Activated T-cell treated with anti-CD3 and anti-CD28 coated beads, Interleukin-2, amount 50 U/mL, for 72 hours (primary cell): ENCODE measurements around the gene SPN. TPM values are rescaled to one million over a fixed set of nuclear protein-coding genes. Genes with fewer than 3 reads are reported as not detected.
"Not testable (repeated sequence)": the region's sequence is repeated elsewhere in the genome, so short reads cannot be mapped to it uniquely, and the experiment has no call there.

Experiments used
- ATAC-seq, 2 donors: fragments of 150-1000 bp; cut with Tn5 transposase; replicated peaks in 1 of 2; 2 replicates each; pipeline ENCODE4 v1.10.0; 2021; ENCODE audit warnings: moderate library complexity in 2 of 2, mild to moderate bottlenecking in 1 of 2
- DNase-seq, 2 donors: peaks; one replicate each; pipeline ENCODE4 v3.0.0; 2021 to 2022; ENCODE audit warnings: mixed read lengths in 1 of 2
- H3K27ac Mint-ChIP-seq: one replicate; pipeline ENCODE4 v1.8.0; 2022; ENCODE audit warnings: mild to moderate bottlenecking, moderate library complexity, mixed read lengths
- H3K27me3 Mint-ChIP-seq: one replicate; pipeline ENCODE4 v1.8.0; 2022; ENCODE audit warnings: low read depth, mixed read lengths
- H3K36me3 Mint-ChIP-seq, 2 donors: one replicate each; pipeline ENCODE4 v1.8.0; 2022; ENCODE audit warnings: mixed read lengths in 2 of 2, mild to moderate bottlenecking in 1 of 2; ENCODE audit not compliant: insufficient read depth in 2 of 2
- H3K4me1 Mint-ChIP-seq: one replicate; pipeline ENCODE4 v1.8.0; 2022; ENCODE audit warnings: low read depth, mixed read lengths
- H3K4me3 Mint-ChIP-seq, 2 donors: one replicate each; pipeline ENCODE4 v1.8.0; 2022; ENCODE audit warnings: mild to moderate bottlenecking in 2 of 2, mixed read lengths in 2 of 2, moderate library complexity in 2 of 2
- H3K9me3 Mint-ChIP-seq, 2 donors: one replicate each; pipeline ENCODE4 v1.8.0; 2022; ENCODE audit warnings: mixed read lengths in 2 of 2
- total RNA-seq, 2 donors: library from RNA; stranded (reverse); gene quantifications; one replicate each; pipeline ENCODE4 v1.2.3, GENCODE V29; 2022

Gene SPN
- total RNA-seq, 2 donors from 2014 or later, result 77.4 to 84.4 TPM

DNA sequence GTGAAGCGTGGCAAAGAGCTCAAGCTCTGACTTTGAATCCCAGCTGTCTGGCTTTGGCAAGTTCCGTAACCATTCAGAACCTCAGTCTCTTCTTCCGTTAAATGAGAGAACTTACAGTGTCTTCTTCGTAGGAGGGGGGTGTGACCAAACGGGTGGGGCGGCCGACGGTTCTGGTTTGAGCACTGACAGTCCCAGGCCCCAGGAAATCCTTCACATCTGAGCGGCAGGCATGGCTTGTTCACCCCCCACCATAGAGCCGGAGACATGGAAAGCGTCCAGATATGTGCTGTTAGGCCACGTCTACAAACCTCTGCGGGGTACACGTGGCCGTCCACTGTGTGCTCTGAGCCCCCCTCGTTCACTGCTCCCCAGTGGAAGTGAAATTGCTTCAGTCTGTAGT, 27.1 kb upstream of the SPN start:
- H3K9me3 Mint-ChIP-seq, H3K27ac Mint-ChIP-seq, ATAC-seq, H3K4me3 Mint-ChIP-seq, H3K36me3 Mint-ChIP-seq, H3K27me3 Mint-ChIP-seq, DNase-seq, H3K4me1 Mint-ChIP-seq: not testable (repeated sequence)

DNA sequence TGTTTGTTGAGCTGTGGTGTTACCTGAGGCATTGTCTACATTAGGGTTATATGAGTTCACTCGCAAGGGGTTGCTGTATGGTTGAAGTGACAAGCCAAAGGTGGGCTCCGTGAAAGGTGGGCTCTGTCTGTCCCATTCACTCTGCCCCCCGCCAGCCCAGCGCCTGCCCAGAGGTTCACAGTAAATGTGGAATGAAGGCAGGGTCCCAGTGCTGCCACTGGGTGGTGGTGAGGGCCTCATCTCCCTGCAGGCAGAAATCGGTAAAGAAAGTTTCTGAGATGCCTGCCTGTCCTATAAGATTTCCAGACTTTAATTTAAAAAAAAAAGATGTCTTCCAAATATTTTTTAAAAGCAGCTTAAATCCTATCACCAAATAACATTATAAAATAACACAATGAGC, 26.7 kb upstream of the SPN start:
- not testable (repeated sequence) for DNase-seq, H3K4me3 Mint-ChIP-seq, H3K36me3 Mint-ChIP-seq, H3K27ac Mint-ChIP-seq, H3K27me3 Mint-ChIP-seq, H3K9me3 Mint-ChIP-seq, ATAC-seq
- H3K4me1 Mint-ChIP-seq, result peaks cover 13% of the 10 kb centered on the region

DNA sequence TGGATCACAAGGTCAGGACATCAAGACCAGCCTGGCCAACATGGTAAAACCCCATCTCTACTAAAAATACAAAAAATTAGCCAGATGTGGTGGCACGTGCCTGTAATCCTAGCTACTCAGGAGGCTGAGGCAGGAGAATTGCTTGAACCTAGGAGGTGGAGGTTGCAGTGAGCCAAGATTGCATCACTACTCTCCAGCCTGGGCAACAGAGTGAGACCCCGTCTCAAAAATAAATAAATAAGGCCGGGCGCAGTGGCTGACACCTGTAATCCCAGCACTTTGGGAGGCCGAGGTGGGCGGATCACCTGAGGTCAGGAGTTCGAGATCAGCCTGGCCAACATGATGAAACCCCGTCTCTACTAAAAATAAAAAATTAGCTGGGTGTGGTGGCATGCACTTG, 24.3 kb upstream of the SPN start:
- not testable (repeated sequence) for ATAC-seq, DNase-seq, H3K4me3 Mint-ChIP-seq, H3K27me3 Mint-ChIP-seq, H3K9me3 Mint-ChIP-seq, H3K27ac Mint-ChIP-seq, H3K36me3 Mint-ChIP-seq
- peaks cover 18% of the 10 kb centered on the region for H3K4me1 Mint-ChIP-seq

DNA sequence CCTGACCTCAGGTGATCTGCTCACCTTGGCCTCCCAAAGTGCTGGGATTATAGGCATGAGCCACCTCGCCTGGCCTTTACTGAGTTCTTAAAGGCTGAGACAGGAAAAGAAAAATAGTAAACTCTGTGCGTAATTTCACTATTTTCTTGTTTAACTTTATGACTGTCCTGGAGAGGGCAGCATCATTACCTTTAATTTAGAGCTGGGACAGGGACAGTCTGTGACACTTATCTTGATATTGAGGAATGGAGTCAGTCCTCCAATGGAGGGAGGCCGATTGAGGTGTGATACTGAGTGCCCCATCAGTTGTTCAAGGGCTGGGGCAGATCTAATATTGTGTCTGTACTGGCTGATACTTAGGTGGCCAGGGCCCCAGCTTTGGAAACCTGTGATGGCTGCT, 21.5 kb upstream of the SPN start:
- H3K27me3 Mint-ChIP-seq, result no peaks in the 10 kb centered on the region
- H3K36me3 Mint-ChIP-seq, result no peaks in the 10 kb centered on the region
- peak overlapping the region; percentile 90 for H3K27ac Mint-ChIP-seq
- H3K9me3 Mint-ChIP-seq, result peaks cover 0 to 4% of the 10 kb centered on the region in 2 donors
- DNase-seq (no peak), ATAC-seq (peak; percentile 70 to 71)
- H3K4me1 Mint-ChIP-seq, result peaks cover 36% of the 10 kb centered on the region
- H3K4me3 Mint-ChIP-seq, result peak overlapping the region; percentile 65 to 76

DNA sequence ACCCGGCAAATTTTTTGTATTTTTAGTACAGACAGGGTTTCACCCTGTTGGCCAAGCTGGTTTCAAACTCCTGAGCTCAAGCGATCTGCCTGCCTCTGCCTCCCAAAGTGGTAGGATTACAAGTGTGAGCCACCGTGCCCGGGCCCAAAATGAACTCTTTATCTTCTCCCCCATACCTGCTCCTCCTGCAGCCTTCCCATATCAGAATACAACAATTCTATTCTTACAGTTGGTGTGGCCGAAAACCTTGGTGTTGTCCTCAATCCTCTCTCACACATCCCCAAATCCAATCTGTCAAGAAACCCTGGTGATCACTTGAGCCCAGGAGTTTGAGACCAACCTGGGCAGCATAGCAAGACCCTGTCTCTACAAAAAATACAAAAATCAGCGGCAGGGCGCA, 19.5 kb upstream of the SPN start:
- no peak overlapping the region for H3K27ac Mint-ChIP-seq
- ATAC-seq (no peak), DNase-seq (no peak)
- no peak overlapping the region for H3K4me3 Mint-ChIP-seq
- H3K36me3 Mint-ChIP-seq, result no peaks in the 10 kb centered on the region
- peaks cover 0 to 4% of the 10 kb centered on the region in 2 donors for H3K9me3 Mint-ChIP-seq
- no peaks in the 10 kb centered on the region for H3K27me3 Mint-ChIP-seq
- peaks cover 36% of the 10 kb centered on the region for H3K4me1 Mint-ChIP-seq

DNA sequence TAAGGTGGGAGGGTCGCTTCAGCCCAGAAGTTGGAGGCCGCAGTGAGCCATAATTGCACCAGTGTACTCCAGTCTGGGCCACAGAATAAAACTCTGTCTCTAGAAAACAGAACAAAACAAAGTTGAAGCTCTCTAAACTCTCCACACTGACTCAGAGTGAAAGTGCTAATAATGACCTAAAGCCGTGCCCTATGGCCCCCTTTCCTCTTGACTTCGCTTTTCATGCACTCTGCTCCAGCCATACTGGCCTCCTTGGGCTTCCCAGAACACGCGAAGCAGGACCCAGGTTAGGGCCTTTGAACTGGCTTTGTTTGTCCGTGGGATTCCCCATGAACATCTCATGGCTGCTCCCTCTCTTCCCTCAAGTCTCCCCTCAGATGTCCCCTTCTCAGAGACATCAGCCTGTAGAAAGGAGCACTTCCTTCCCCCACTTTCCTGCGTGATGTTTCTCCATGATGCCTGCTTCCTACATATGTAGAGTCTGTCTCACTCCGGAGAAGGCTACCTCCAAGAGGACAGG, 18.6 kb upstream of the SPN start:
- Mint-ChIP-seq H3K36me3 (no peaks in the 10 kb centered on the region), H3K4me3 (no peak overlapping the region), H3K27me3 (no peaks in the 10 kb centered on the region), H3K27ac (no peak overlapping the region), H3K4me1 (peaks cover 36% of the 10 kb centered on the region), H3K9me3 (peaks cover 0 to 4% of the 10 kb centered on the region in 2 donors)
- no peak for DNase-seq
- no peak for ATAC-seq

DNA sequence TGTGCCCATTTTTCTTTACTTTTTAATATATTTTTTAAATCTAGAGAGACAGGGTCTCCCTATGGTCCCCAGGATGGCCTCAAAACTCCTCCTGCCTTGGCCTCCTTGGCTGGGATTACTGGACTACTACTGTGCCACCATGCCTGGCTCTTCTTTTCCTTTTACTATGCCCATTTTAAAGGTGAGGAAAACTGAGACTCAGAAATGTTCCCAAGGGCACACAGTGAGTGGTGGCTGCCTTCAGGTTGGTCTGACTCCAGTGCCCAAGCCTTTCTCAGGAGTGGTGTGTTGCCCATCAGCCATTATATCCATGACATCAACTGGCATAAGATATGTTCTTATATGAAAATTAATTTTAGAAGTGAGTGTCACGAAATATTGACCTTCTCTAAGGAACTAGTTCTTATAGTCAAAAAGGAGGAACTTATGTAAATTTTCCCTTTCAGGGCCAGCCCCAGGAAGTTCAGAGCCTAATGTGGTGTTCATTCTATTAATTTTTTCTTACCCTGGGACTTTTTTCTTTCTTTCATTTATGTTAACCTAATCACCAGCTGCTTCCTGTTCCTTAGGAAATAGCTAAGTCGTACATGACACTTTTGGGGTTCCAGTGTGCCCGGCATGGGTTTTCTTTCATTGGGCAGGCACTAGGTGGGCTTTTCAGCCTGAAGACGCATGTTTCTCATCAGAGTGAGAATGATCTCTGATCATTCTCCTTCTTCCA, 17.9 kb upstream of the SPN start:
- Mint-ChIP-seq H3K9me3 (peaks cover 0 to 4% of the 10 kb centered on the region in 2 donors), H3K4me3 (no peak overlapping the region), H3K4me1 (peaks cover 39% of the 10 kb centered on the region), H3K27ac (no peak overlapping the region), H3K27me3 (no peaks in the 10 kb centered on the region), H3K36me3 (no peaks in the 10 kb centered on the region)
- ATAC-seq (no peak), DNase-seq (no peak)

DNA sequence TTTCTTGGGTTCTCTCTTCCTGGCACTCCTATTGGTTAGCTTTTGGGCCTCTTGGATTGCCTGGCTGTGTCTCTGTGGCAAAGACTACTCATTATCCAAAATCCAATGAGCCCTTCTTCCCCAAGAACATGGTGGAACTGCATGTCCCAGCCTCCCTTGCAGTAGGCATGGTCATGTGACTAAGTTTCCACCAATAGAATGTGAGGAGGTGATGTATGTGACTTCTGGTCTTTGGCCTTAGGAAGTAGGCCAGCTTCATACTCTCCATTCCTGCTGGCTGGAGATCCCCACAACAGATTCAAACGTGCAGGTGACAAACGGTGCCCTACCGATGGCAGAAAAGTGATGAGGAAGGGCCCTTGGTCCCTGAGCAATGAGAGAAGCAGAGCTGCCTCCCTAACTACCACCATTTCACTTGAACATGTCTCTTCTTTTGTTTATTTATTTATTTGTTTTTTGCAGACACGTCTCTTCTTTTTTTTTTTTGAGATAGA, 17.3 kb upstream of the SPN start:
- peaks cover 0 to 4% of the 10 kb centered on the region in 2 donors for H3K9me3 Mint-ChIP-seq
- DNase-seq (no peak), ATAC-seq (no peak)
- peaks cover 35% of the 10 kb centered on the region for H3K4me1 Mint-ChIP-seq
- H3K36me3 Mint-ChIP-seq, result no peaks in the 10 kb centered on the region
- no peak overlapping the region for H3K4me3 Mint-ChIP-seq
- H3K27ac Mint-ChIP-seq, result peak overlapping the region; percentile 65
- H3K27me3 Mint-ChIP-seq, result no peaks in the 10 kb centered on the region

DNA sequence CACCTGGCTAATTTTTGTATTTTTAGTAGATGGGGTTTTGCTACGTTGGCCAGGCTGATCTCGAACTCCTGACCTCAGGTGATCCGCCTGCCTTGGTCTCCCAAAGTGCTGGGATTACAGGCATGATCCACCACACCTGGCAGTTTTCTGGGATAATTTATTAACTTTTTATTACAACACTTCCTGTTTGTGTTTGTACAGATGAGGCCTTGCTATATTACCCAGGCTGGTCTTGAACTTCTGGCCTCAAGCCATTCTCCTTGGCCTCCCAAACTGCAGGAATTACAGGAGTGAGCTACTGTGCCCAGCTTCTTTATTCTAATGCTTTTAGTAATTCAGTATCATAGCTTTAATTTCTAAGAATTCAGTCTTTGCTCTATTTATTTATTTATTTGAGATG, 16.1 kb upstream of the SPN start:
- peaks cover 0 to 4% of the 10 kb centered on the region in 2 donors for H3K9me3 Mint-ChIP-seq
- no peaks in the 10 kb centered on the region for H3K27me3 Mint-ChIP-seq
- H3K36me3 Mint-ChIP-seq, result no peaks in the 10 kb centered on the region
- no peak overlapping the region for H3K4me3 Mint-ChIP-seq
- H3K4me1 Mint-ChIP-seq, result peaks cover 23% of the 10 kb centered on the region
- ATAC-seq (no peak), DNase-seq (no peak)
- no peak overlapping the region for H3K27ac Mint-ChIP-seq

DNA sequence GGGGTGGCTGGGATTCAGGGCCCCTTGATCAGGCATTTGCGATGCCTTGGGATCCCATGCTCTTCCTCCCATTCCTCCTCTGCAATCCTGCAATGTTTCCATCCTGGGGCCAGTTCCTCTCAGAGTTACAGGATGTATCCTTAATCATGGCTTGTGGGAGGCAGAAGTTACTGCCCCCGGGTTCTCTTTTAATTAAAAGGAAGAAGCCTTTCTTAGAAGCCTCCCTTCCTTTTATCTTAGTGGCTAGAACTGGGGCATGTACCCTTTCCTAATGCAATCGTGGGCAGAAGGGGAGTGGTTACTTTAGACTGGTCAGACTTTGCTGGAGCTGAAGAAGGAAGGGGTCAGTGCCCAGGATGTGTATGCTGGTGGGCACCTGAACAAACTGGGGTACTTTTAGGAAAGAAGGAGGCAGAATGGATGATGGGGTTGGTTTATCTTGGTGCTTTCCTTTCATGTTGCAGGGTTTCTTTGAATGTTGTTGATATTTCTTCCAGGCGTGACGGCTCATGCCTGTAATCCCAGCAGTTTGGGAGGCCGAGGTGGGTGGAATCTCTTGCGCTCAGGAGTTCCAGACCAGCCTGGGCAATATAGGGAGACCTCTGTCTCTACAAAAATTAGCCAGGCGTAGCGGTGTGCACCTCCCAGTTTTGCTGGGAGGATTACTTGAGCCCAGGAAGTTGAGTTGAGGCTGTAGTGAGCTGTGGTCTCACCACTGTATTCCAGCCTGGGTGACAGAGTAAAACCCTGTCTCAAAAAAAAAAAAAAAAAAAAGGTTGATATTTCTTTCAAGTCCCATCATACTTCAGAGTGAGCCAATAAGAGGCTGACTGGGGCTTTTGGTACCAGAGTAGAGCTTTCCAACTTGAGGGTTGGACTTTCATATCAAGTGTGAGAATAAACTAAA, 13.2 kb upstream of the SPN start:
- Mint-ChIP-seq H3K4me1 (peaks cover 16% of the 10 kb centered on the region), H3K9me3 (peaks cover 0 to 4% of the 10 kb centered on the region in 2 donors), H3K36me3 (no peaks in the 10 kb centered on the region), H3K4me3 (no peak overlapping the region), H3K27me3 (no peaks in the 10 kb centered on the region), H3K27ac (no peak overlapping the region)
- ATAC-seq (no peak), DNase-seq (no peak)

DNA sequence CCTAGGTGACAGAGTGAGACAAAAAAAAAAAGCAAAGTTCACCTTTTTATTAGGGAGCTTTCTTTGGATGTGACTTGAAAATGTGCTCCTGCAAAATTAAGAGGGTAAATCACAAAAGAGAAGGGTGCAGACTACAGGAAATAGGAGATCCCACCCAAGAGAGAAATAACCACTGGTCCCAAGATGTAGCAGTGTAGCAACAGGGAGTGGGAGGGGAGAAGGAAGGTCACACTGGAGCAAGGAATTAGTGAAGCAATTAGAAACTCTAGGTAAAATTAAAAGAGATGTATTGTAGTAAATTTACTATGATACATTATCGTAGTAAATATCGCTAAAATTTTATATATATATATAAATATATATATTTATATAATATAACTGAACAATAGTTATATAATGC, 12.3 kb upstream of the SPN start:
- no peaks in the 10 kb centered on the region for H3K27me3 Mint-ChIP-seq
- H3K4me3 Mint-ChIP-seq, result no peak overlapping the region
- peaks cover 0 to 1% of the 10 kb centered on the region in 2 donors for H3K9me3 Mint-ChIP-seq
- no peak overlapping the region for H3K27ac Mint-ChIP-seq
- DNase-seq (no peak), ATAC-seq (no peak)
- peaks cover 6% of the 10 kb centered on the region for H3K4me1 Mint-ChIP-seq
- H3K36me3 Mint-ChIP-seq, result no peaks in the 10 kb centered on the region

DNA sequence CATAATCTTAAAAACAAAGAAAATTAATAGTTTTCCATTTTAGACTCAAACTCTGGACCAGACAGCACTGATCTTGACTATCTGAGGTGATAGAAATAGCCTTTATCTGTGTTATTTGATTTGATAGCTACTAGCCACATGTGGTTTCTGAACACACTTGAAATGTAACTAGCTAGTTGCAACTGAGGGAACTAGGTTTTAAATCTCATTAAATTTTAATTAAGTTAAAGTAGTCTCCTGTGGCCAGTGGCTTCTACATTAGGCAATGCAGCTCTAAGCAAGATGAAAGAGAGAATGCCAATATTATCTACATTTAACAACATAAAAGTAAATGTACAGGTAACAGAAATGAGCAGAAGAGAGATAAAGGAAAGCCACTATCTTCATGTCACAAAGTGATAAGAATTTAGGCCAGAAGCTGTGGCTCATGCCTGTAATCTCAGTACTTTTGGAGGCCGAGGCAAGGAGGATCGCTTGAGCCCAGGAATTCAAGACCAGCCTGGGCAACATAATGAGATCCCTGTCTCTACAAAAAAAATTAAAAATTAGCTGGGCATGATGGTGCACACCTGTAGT, 11.2 kb upstream of the SPN start:
- Mint-ChIP-seq H3K36me3 (no peaks in the 10 kb centered on the region), H3K4me1 (peaks cover 5% of the 10 kb centered on the region), H3K9me3 (no peaks in the 10 kb centered on the region), H3K27me3 (no peaks in the 10 kb centered on the region), H3K27ac (no peak overlapping the region), H3K4me3 (no peak overlapping the region)
- ATAC-seq (no peak), DNase-seq (no peak)

DNA sequence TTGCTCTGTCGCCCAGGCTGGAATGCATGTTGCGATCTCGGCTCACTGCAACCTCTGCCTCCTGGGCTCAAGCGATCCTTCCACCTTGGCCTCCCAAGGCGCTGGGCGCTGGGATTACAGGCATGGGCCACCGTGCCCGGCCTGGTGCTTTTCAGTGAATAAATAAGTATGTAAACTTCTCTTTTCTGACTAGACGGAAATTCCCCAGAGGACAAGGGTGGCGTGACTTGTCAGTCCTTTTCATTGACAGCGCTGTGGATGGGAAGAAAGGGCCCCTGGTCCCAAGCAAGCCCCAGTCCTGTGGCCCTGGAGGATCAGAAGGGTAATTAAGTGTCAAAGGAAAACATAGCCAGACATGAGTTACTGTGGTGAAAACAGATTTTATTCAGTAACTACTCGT, 9.6 kb upstream of the SPN start:
- no peak overlapping the region for H3K4me3 Mint-ChIP-seq
- no peak overlapping the region for H3K27ac Mint-ChIP-seq
- H3K4me1 Mint-ChIP-seq, result peaks cover 5% of the 10 kb centered on the region
- H3K36me3 Mint-ChIP-seq, result no peaks in the 10 kb centered on the region
- no peaks in the 10 kb centered on the region for H3K27me3 Mint-ChIP-seq
- DNase-seq (no peak), ATAC-seq (no peak)
- no peaks in the 10 kb centered on the region for H3K9me3 Mint-ChIP-seq
